PC-9 (cell line): ENCODE data around the gene SUSD5.

Experiments used
- CTCF ChIP-seq: fragments of 200-600 bp; sonication (generic); conservative IDR thresholded peaks from 2 replicates; pipeline ENCODE4 v1.6.1; 2017; ENCODE audit warnings: mixed run types, antibody characterized with exemption, mild to moderate bottlenecking, moderate library complexity
- EZH2 ChIP-seq: fragments of 200-600 bp; sonication (generic); IDR thresholded peaks from 2 replicates; pipeline ENCODE4 v1.8.0; 2017; ENCODE audit warnings: antibody characterized with exemption, low read depth

DNA sequence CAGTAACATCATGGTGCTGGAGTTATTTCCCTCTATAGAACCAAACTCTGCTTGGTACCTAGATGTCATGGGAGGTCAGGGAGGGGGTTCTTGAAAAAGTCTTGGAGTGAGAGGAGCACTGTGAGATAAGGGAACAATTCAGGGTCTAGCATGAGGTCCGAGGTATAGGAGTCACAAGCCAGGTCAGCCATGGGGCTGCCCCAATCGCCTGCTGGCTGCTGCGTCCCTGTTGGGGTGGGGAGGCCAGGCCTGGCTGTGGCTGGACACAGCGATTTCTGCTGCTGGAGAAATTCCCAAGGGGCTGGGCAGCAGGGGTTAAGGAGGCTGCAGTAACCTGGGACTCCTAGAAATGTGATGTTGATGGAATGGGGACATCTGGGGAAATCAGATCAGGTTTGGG, 44.9 kb downstream of the SUSD5 start:
- no peak for TF ChIP-seq EZH2
- TF ChIP-seq CTCF: no peak
